Smooth muscle cell (in vitro differentiated cells): ENCODE data around the gene TCEAL9. TPM values are rescaled to one million over a fixed set of nuclear protein-coding genes. Genes with fewer than 3 reads are reported as not detected.
"Not testable (repeated sequence)": the region's sequence is repeated elsewhere in the genome, so short reads cannot be mapped to it uniquely, and the experiment has no call there.

Experiments used
- DNase-seq: peaks from one replicate; lab custom pipeline; 2025; ENCODE audit not compliant: unreplicated experiment; lab: John Stamatoyannopoulos, UW
- H2AFZ ChIP-seq: fragments of 200-600 bp; sonication (generic); 2 replicates; pipeline ENCODE4 v1.6.0; 2016; ENCODE audit warnings: antibody characterized with exemption, low read depth, mild to moderate bottlenecking
- H3F3A ChIP-seq: fragments of 200-600 bp; sonication (generic); 2 replicates; pipeline ENCODE4 v1.6.0; 2017; ENCODE audit warnings: antibody characterized with exemption, low read depth
- H3K27ac ChIP-seq: fragments of 200-600 bp; sonication (generic); 2 replicates; pipeline ENCODE4 v1.5.1; 2016; ENCODE audit warnings: low read depth, mild to moderate bottlenecking
- H3K27me3 ChIP-seq: fragments of 200-600 bp; sonication (generic); 2 replicates; pipeline ENCODE4 v1.6.1; 2016; ENCODE audit warnings: low read depth, mild to moderate bottlenecking
- H3K36me3 ChIP-seq: fragments of 200-600 bp; sonication (generic); 2 replicates; pipeline ENCODE4 v1.5.1; 2016; ENCODE audit warnings: low read depth
- H3K4me1 ChIP-seq: fragments of 200-600 bp; sonication (generic); 2 replicates; pipeline ENCODE4 v1.5.1; 2016; ENCODE audit warnings: low read depth
- H3K4me2 ChIP-seq: fragments of 200-600 bp; sonication (generic); 2 replicates; pipeline ENCODE4 v1.6.0; 2016; ENCODE audit warnings: mild to moderate bottlenecking
- H3K4me3 ChIP-seq: fragments of 200-600 bp; sonication (generic); 2 replicates; pipeline ENCODE4 v1.5.1; 2016; ENCODE audit warnings: mild to moderate bottlenecking
- H3K79me2 ChIP-seq: fragments of 200-600 bp; sonication (generic); 2 replicates; pipeline ENCODE4 v1.6.0; 2016; ENCODE audit warnings: low read depth, mild to moderate bottlenecking
- H3K9ac ChIP-seq: fragments of 200-600 bp; sonication (generic); 2 replicates; pipeline ENCODE4 v1.6.0; 2016; ENCODE audit warnings: low read depth
- H3K9me3 ChIP-seq: fragments of 200-600 bp; sonication (generic); replicated peaks from 2 replicates; pipeline ENCODE4 v1.5.1; 2016; ENCODE audit warnings: low read depth
- H4K20me1 ChIP-seq: fragments of 200-600 bp; sonication (generic); 2 replicates; pipeline ENCODE4 v1.6.0; 2016; ENCODE audit warnings: low read depth
- CTCF ChIP-seq: fragments of 200-600 bp; sonication (generic); IDR thresholded peaks from 2 replicates; pipeline ENCODE4 v1.5.1; 2017; ENCODE audit warnings: borderline replicate concordance, mild to moderate bottlenecking, antibody characterized with exemption; ENCODE audit not compliant: insufficient read depth, poor library complexity, severe bottlenecking
- WGBS: methylation state at CpG from one replicate; pipeline ENCODE4 v1.1.7; 2016; ENCODE audit warnings: low lambda C conversion rate; 5-methylcytosine and 5-hydroxymethylcytosine counted together
- polyA plus RNA-seq: library from polyadenylated mRNA; unstranded; fragments of >200 nt; fragmentation: Nextera tagmentation; extraction: Ambion mirVana; gene quantifications from 2 replicates; pipeline ENCODE4 v1.2.1, GENCODE V29; 2016
- total RNA-seq: library from RNA; depleted of rRNA; stranded (reverse); fragments of >200 nt; gene quantifications from 2 replicates; pipeline ENCODE4 v1.2.3, GENCODE V29; 2014

The TCEAL9 gene
- total and polyA plus RNA-seq, 2 experiments from 2014 or later, result 255 to 267 TPM

- 100% methylated on average over 1 of the region's 1 CpG for WGBS
- H3K4me2 ChIP-seq, result no peak overlapping the region
- no peak for DNase-seq
- no peaks in the 10 kb centered on the region for H4K20me1 ChIP-seq
- H3F3A ChIP-seq, result no peaks in the 10 kb centered on the region
- H3K27ac ChIP-seq, result no peak overlapping the region
- no peak for TF ChIP-seq CTCF
- H3K9ac ChIP-seq, result no peak overlapping the region
- no peaks in the 10 kb centered on the region for H3K27me3 ChIP-seq
- H3K79me2 ChIP-seq, result no peaks in the 10 kb centered on the region
- no peak overlapping the region for H2AFZ ChIP-seq
- no peaks in the 10 kb centered on the region for H3K4me1 ChIP-seq
- no peak overlapping the region for H3K4me3 ChIP-seq
- no peaks in the 10 kb centered on the region for H3K36me3 ChIP-seq
- no peaks in the 10 kb centered on the region for H3K9me3 ChIP-seq
Measured at GRCh38 chrX:103382877-103383276, 26.6 kb downstream of the TCEAL9 start.

- no peak overlapping the region for H3K9ac ChIP-seq
- H3K4me2 ChIP-seq, result no peak overlapping the region
- no peak overlapping the region for H3K27ac ChIP-seq
- no peaks in the 10 kb centered on the region for H3K36me3 ChIP-seq
- no peak for TF ChIP-seq CTCF
- H3K79me2 ChIP-seq, result no peaks in the 10 kb centered on the region
- H3K9me3 ChIP-seq, result no peaks in the 10 kb centered on the region
- no peaks in the 10 kb centered on the region for H4K20me1 ChIP-seq
- H3K27me3 ChIP-seq, result no peaks in the 10 kb centered on the region
- H3F3A ChIP-seq, result no peaks in the 10 kb centered on the region
- DNase-seq, result no peak
- no peak overlapping the region for H3K4me3 ChIP-seq
- H2AFZ ChIP-seq, result no peak overlapping the region
- 69% methylated on average over 2 of the region's 2 CpGs for WGBS
- H3K4me1 ChIP-seq, result no peaks in the 10 kb centered on the region
Measured at GRCh38 chrX:103384672-103385071, 28.4 kb downstream of the TCEAL9 start.

GRCh38 chrX:103385283-103385830 is 29.1 kb downstream of the TCEAL9 start:
- DNase-seq, H3K4me1 ChIP-seq, H3K9ac ChIP-seq, H4K20me1 ChIP-seq, H3K4me3 ChIP-seq, H3K4me2 ChIP-seq, H3K36me3 ChIP-seq, H2AFZ ChIP-seq, H3K27ac ChIP-seq, H3K79me2 ChIP-seq, H3K27me3 ChIP-seq, H3K9me3 ChIP-seq, H3F3A ChIP-seq: not testable (repeated sequence)
- WGBS, result 83% methylated on average over 5 of the region's 5 CpGs

GRCh38 chrX:103386332-103386731 is 30.0 kb downstream of the TCEAL9 start:
- no peaks in the 10 kb centered on the region for H3K4me1 ChIP-seq
- no peak for TF ChIP-seq CTCF
- no peak overlapping the region for H3K4me2 ChIP-seq
- no peaks in the 10 kb centered on the region for H3K36me3 ChIP-seq
- DNase-seq, result no peak
- H3K9ac ChIP-seq, result no peak overlapping the region
- H2AFZ ChIP-seq, result no peak overlapping the region
- no peak overlapping the region for H3K27ac ChIP-seq
- no peaks in the 10 kb centered on the region for H3K9me3 ChIP-seq
- H3K27me3 ChIP-seq, result no peaks in the 10 kb centered on the region
- no peak overlapping the region for H3K4me3 ChIP-seq
- H3K79me2 ChIP-seq, result no peaks in the 10 kb centered on the region
- H4K20me1 ChIP-seq, result no peaks in the 10 kb centered on the region
- whole genome bisulfite sequencing, result 53% methylated on average over 2 of the region's 2 CpGs
- H3F3A ChIP-seq, result no peaks in the 10 kb centered on the region
